Measurements from ENCODE around the gene ATP8B1.
"Not testable (repeated sequence)": the region's sequence is repeated elsewhere in the genome, so short reads cannot be mapped to it uniquely, and the experiment has no call there.

Gene ATP8B1

DNA sequence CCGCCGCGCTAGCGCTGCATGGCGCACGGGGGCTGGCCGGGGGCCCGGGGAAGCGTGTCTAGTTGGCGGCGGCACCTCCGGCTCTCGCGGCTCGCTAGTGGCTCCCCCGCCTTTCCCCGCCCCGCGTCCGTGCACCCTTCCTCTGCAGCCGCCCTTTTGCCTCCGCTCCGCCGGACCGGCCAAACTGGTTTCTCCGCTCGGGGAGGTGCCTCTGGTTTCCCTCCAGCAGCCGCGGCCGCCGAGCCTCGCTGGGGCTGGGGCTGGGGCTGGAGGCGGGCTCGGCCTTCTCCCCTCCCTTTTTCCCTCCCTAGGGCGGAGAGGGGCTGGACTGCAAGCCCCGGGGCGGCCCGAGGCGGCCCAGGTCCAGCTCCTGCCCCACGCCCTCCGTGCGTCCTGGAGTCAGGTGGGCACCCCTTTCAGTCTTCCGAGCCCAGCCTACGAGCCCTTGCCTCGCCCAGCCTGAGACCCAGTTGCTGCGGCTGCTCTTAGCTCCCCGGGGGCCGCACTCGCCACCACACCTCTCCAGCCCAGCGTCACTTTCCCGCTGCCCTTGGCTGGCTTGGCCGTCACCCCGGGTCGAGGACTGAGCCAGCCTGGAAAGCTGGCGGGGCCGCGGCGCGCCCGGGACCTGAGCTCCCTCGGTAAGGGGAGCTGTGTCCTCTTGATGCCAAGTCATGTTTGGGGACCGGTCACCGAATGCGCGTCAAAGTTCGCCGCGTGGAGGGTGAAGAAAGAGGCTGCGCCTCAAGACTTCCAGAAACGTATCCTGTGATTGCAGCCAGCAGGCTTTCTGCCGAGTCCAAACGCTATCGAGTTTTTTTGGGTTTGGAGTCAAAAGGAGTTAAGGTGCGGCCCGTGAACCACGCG, at the start of gene ATP8B1:
Gene ATP8B1, minus strand, starts transcription at position 213 of the 867 bp plus-strand sequence. CDS start 71,508 bp downstream, outside the sequence.
- H3K27me3 Mint-ChIP-seq: peaks cover 59% of the 10 kb centered on the region
- intact Hi-C loops (cut with micrococcal nuclease): no loop called here
- H3K4me1 Mint-ChIP-seq (ENCODE audit: low read depth): peaks cover 27% of the 10 kb centered on the region
- H3K27ac Mint-ChIP-seq: peak within 1 kb of the TSS; percentile 10
- H3K4me3 Mint-ChIP-seq: peak within 1 kb of the TSS; percentile 73
- no peaks in the 10 kb centered on the region for H3K9me3 Mint-ChIP-seq
- no peaks in the 10 kb centered on the region for H3K36me3 Mint-ChIP-seq (ENCODE audit: low read depth)

DNA sequence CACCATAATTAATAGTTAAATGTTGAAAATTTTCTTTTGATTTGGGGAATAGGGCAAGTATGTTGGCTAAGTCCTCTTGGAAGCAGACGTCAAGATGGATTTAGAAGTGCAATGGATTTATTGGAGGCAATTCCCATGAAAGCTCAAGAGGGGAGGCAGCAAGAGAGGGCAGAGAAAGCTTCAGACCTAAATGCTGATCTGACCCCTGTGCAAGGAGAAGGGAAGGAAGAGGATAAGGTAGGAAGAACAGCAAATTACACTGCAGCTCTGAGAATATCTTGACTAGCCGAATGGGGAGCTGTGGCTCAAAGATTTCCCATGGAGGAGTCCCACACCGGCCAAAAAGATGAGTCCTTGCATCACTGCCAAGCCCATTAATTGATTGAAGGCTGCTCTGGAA, 46.9 kb upstream of the ATP8B1 start:
- no peaks in the 10 kb centered on the region for H3K9me3 Mint-ChIP-seq
- H3K4me1 Mint-ChIP-seq (ENCODE audit: low read depth): no peaks in the 10 kb centered on the region
- intact Hi-C loops (cut with micrococcal nuclease): no loop called here
- H3K27ac Mint-ChIP-seq: no peak overlapping the region
- H3K4me3 Mint-ChIP-seq: no peak overlapping the region
- H3K27me3 Mint-ChIP-seq: peaks cover 2% of the 10 kb centered on the region
- no peaks in the 10 kb centered on the region for H3K36me3 Mint-ChIP-seq (ENCODE audit: low read depth)

DNA sequence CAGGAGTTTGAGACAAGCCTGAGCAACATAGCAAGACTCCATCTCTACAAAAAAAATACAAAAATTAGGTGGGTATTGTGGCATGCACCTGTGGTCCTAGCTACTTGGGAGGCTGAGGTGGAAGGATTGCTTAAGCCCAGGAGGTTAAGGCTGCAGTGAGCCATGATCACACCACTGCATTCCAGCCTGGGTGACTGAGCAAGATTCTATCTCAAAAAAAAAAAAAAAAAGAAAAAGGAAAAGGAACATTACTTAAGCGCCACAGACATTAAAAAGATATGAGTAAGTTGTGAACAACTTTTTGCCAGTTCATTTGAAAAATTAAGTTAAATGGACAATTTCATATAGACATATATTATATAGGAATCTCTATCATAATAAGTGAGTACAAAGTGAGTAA, 45.3 kb upstream of the ATP8B1 start:
- not testable (repeated sequence) for H3K27ac Mint-ChIP-seq

DNA sequence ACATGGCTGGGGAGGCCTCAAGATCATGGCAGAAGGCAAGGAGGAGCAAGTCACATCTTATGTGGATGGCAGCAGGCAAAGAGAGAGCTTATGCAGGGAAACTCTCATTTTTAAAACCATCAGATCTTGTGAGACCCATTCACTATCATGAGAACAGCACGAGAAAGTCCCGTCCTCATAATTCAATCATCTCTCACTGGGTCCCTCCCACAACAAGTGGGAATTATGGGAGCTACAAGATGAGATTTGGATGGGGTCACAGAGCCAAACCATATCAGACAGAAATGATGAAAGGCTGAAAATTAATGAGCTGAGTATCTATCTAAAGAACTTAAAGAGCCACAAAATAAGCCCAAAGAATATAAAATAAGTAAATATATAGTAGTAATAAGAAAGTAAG, 44.3 kb upstream of the ATP8B1 start:
- H3K4me1 Mint-ChIP-seq (ENCODE audit: low read depth); H3K4me3 Mint-ChIP-seq; intact Hi-C loops (cut with micrococcal nuclease); H3K27ac Mint-ChIP-seq; H3K9me3 Mint-ChIP-seq; H3K36me3 Mint-ChIP-seq (ENCODE audit: low read depth): not testable (repeated sequence)
- peaks cover 10% of the 10 kb centered on the region for H3K27me3 Mint-ChIP-seq

More for the DNA sequence above, 45.3 kb upstream of the ATP8B1 start:
- intact Hi-C loops (cut with micrococcal nuclease); H3K4me1 Mint-ChIP-seq (ENCODE audit: low read depth); H3K9me3 Mint-ChIP-seq; H3K27me3 Mint-ChIP-seq; H3K4me3 Mint-ChIP-seq; H3K36me3 Mint-ChIP-seq (ENCODE audit: low read depth): not testable (repeated sequence)

DNA sequence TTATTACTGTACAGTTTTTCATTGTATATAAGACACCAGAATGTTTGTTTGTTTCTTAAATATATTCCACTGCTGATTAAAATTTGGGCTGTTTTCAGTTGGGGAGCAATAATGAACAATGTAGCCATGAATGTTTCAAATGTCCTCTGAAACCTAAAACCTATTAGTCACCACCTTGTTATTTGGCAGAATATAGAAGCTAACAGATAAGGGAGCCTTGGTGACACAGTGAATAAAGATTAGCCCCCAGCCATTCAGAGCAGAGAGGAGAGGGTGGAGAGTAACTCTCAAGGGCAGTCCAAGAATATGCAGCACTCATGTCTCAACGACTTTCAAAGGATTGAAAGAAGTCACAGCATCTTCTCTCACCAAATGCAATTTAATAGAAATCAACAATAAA, 43.1 kb upstream of the ATP8B1 start:
- peaks cover 10% of the 10 kb centered on the region for H3K27me3 Mint-ChIP-seq
- no peak overlapping the region for H3K4me3 Mint-ChIP-seq
- no peaks in the 10 kb centered on the region for H3K9me3 Mint-ChIP-seq
- no peaks in the 10 kb centered on the region for H3K4me1 Mint-ChIP-seq (ENCODE audit: low read depth)
- H3K27ac Mint-ChIP-seq: no peak overlapping the region
- intact Hi-C loops (cut with micrococcal nuclease): no loop called here
- no peaks in the 10 kb centered on the region for H3K36me3 Mint-ChIP-seq (ENCODE audit: low read depth)

DNA sequence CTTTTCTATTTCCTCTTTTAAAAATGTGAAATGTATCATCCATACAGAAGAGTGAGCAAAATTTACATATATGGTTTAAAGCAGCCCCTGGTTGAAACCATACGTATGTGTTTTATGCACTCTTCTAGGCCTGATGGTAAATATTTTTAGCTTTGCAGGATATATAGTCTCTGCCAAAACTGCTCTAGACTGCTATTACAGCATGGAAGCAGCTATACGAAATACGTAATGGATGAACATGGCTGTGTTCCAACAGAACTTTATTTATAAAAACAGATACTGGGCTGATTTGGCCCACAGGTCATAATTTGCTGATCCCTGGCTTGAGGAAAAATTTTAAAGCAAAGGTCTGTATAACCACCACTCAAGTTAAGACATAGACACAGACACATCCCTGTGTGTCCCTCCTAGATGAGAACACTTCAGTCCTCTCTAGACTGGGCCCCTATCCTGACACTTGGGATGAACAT, 42.5 kb upstream of the ATP8B1 start:
- no peaks in the 10 kb centered on the region for H3K36me3 Mint-ChIP-seq (ENCODE audit: low read depth)
- H3K27ac Mint-ChIP-seq: no peak overlapping the region
- intact Hi-C loops (cut with micrococcal nuclease): no loop called here
- no peaks in the 10 kb centered on the region for H3K9me3 Mint-ChIP-seq
- H3K4me1 Mint-ChIP-seq (ENCODE audit: low read depth): no peaks in the 10 kb centered on the region
- H3K27me3 Mint-ChIP-seq: peaks cover 12% of the 10 kb centered on the region
- H3K4me3 Mint-ChIP-seq: no peak overlapping the region

DNA sequence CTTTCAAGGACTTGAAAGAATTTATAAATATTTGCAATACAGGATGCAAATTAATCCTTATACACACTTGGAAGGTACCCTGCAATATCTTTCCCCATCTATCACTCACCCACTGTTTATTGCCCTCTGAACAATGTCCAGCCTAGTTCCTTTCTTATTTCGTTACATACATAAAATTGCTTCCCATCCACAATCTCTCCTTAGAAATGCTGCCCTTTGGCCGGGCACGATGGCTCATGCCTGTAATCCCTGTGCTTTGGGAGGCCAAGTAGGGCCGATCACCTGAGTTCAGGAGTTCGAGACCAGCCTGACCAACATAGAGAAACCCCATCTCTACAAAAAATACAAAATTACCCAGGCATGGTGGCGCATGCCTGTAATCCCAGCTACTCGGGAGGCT, 41.2 kb upstream of the ATP8B1 start:
- H3K27me3 Mint-ChIP-seq: peaks cover 12% of the 10 kb centered on the region
- no peaks in the 10 kb centered on the region for H3K9me3 Mint-ChIP-seq
- H3K27ac Mint-ChIP-seq: no peak overlapping the region
- H3K4me1 Mint-ChIP-seq (ENCODE audit: low read depth): no peaks in the 10 kb centered on the region
- no peaks in the 10 kb centered on the region for H3K36me3 Mint-ChIP-seq (ENCODE audit: low read depth)
- intact Hi-C loops (cut with micrococcal nuclease): no loop called here
- H3K4me3 Mint-ChIP-seq: no peak overlapping the region

DNA sequence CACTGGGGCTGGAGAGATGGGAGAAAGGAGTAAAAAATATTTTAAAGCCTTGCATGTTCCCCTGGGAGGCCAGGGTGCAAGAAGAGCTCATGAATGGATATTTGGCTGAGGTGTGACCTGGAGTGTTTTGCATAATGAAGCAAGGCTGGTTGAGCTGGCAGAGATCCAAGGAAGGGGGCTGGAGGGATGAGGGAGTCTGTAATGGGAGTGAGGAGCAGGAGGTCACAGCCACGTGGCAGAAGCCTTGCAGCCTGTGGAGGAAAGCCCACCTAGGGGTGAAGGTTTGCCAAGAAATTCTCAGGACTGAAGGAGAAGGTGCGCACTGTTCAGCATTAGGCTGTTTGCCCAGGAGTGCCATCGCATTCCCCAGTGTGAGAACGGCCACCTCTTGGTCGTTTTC, 40.3 kb upstream of the ATP8B1 start:
- H3K4me1 Mint-ChIP-seq (ENCODE audit: low read depth): no peaks in the 10 kb centered on the region
- no peak overlapping the region for H3K27ac Mint-ChIP-seq
- H3K27me3 Mint-ChIP-seq: peaks cover 10% of the 10 kb centered on the region
- intact Hi-C loops (cut with micrococcal nuclease): no loop called here
- no peaks in the 10 kb centered on the region for H3K9me3 Mint-ChIP-seq
- H3K36me3 Mint-ChIP-seq (ENCODE audit: low read depth): no peaks in the 10 kb centered on the region
- H3K4me3 Mint-ChIP-seq: no peak overlapping the region

DNA sequence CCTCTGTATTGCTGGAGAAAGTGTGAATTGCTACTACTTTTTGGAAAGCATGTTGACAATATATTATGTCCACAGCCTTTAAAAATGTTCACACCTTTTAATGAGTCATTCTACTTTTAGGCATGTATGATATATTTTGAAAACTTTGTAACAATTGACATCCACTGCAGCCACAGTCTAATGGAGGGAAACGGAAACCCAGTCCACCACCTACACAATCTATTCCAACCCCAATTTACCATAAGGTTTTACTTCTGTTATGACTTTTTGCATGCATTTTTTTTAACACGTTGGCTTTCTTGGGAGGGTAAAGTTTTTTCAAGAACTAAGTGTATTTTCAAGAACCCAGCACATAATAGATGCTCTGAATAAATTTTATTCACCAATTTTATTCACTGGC, 38.5 kb upstream of the ATP8B1 start:
- H3K4me3 Mint-ChIP-seq: no peak overlapping the region
- H3K27me3 Mint-ChIP-seq: peaks cover 10% of the 10 kb centered on the region
- no peaks in the 10 kb centered on the region for H3K9me3 Mint-ChIP-seq
- no peaks in the 10 kb centered on the region for H3K4me1 Mint-ChIP-seq (ENCODE audit: low read depth)
- intact Hi-C loops (cut with micrococcal nuclease): no loop called here
- H3K36me3 Mint-ChIP-seq (ENCODE audit: low read depth): no peaks in the 10 kb centered on the region
- no peak overlapping the region for H3K27ac Mint-ChIP-seq

DNA sequence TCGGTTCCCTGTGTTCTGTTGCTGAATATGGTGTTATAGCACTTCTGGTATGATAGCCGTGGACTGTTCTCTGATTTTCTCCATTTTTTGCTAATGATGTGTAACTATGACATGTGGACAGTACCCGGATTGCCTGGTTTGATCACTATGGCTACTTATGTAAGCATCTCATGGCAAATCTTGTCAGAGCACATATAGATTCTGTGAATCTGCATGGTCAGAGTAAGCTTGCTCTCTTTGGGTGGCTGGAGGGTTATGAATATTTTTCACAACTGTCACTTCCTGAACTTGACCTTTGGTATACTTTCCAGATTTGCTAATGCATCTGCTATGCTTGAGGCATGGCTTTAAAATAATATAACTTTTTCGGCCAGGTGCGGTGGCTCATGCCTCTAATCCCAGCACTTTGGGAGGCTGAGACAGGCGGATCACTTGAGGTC, 36.8 kb upstream of the ATP8B1 start:
- intact Hi-C loops (cut with micrococcal nuclease): no loop called here
- Mint-ChIP-seq H3K4me3 (no peak overlapping the region), H3K9me3 (no peaks in the 10 kb centered on the region), H3K27me3 (peaks cover 10% of the 10 kb centered on the region), H3K27ac (no peak overlapping the region), H3K36me3 (ENCODE audit: low read depth) (no peaks in the 10 kb centered on the region), H3K4me1 (ENCODE audit: low read depth) (no peaks in the 10 kb centered on the region)

DNA sequence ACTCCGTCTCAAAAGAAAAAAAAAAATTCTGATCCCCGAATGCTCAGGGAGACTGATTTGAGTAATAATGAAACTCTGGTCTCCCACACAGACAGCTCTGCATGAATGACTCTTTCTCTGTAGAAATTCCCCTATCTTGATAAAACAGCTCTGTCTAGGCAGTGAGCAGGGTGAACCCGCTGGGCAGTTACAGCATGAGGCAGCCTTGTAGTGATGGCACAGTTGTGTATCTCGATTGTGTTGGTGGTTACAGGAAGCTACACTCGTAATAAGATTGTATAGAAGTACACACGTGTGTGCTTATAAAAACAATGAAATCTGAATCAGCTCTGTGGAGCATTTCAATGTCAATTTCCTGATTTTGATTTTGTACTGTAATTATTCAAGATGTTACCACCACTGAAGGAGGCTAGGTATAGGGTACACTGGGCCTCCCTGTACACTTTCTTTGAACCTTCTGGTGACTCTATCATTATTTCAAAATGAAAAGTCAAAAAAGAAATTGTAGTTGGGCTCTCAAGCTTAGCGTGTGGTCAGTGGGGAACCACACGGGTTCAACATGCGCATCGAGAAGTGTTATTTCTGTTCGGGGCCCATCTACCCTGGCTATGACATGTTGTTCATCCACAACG, 34.9 kb upstream of the ATP8B1 start:
- Mint-ChIP-seq H3K4me1 (ENCODE audit: low read depth) (peaks cover 11% of the 10 kb centered on the region), H3K4me3 (no peak overlapping the region), H3K27me3 (peaks cover 2% of the 10 kb centered on the region), H3K9me3 (no peaks in the 10 kb centered on the region), H3K27ac (no peak overlapping the region), H3K36me3 (ENCODE audit: low read depth) (no peaks in the 10 kb centered on the region)
- intact Hi-C loops (cut with micrococcal nuclease): no loop called here

DNA sequence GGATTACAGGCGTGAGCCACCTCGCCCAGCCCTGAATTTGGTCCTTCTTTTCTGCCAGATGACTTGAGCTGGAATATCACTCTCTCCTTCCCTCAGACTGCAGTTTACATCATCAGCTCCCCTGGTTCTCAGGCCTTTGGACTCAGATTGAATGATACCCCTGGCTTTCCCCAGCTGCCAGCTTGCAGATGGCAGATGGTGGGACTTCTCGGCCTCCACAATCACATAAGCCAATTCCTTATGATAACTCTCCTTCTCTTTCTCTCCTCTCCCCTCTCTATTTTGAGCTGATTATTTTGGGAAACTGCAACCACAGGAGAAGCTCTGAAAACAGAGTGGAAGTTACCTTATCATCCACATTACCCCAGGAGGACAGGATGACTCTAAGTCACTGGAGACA, 33.4 kb upstream of the ATP8B1 start:
- H3K27me3 Mint-ChIP-seq: peaks cover 3% of the 10 kb centered on the region
- no peaks in the 10 kb centered on the region for H3K36me3 Mint-ChIP-seq (ENCODE audit: low read depth)
- H3K4me1 Mint-ChIP-seq (ENCODE audit: low read depth): peaks cover 19% of the 10 kb centered on the region
- no peak overlapping the region for H3K4me3 Mint-ChIP-seq
- peaks cover 11% of the 10 kb centered on the region for H3K9me3 Mint-ChIP-seq
- intact Hi-C loops (cut with micrococcal nuclease): no loop called here
- no peak overlapping the region for H3K27ac Mint-ChIP-seq

DNA sequence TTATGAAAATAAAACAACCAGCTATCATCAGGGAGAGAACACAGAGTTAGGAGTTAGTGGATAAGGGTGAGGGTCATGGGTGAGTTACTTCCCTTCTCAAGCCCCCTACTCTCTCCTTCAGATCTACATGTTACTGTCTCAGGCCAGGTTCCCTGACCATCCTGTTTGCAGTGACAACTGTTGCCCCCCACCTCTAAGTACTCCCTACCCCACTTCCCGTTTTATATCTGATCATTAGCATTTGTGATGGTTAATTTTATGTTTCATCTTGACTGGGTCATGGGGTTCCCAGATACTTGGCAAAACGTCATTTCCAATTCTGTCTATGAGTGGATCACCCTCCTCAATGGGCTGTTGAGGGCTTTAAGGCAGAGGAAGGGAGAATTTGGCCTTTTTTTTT, 32.8 kb upstream of the ATP8B1 start:
- intact Hi-C loops (cut with micrococcal nuclease): no loop called here
- H3K27me3 Mint-ChIP-seq: peaks cover 4% of the 10 kb centered on the region
- no peak overlapping the region for H3K4me3 Mint-ChIP-seq
- peaks cover 12% of the 10 kb centered on the region for H3K9me3 Mint-ChIP-seq
- no peaks in the 10 kb centered on the region for H3K36me3 Mint-ChIP-seq (ENCODE audit: low read depth)
- peaks cover 24% of the 10 kb centered on the region for H3K4me1 Mint-ChIP-seq (ENCODE audit: low read depth)
- H3K27ac Mint-ChIP-seq: no peak overlapping the region

DNA sequence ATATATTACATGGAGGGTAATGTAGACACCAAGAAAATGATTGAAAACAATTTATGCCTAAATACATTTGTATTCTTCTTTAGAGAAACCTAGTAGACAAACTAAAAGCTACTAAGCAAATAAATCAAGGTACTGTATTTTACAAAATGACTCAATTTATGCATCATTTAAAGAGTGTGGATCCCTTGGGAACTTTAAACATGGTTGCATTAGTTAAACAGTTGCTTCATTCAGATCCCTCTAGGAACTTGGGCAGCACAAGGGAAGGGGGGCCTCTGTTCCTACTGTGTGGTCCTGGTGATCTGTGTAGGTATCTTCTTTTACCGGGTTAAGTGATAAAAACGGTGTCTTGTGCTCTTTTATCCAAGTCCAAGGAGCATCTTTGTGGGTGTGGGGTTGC, 31.5 kb upstream of the ATP8B1 start:
- Mint-ChIP-seq H3K27ac (no peak overlapping the region), H3K9me3 (peaks cover 12% of the 10 kb centered on the region), H3K36me3 (ENCODE audit: low read depth) (no peaks in the 10 kb centered on the region), H3K4me1 (ENCODE audit: low read depth) (peaks cover 24% of the 10 kb centered on the region), H3K27me3 (peaks cover 7% of the 10 kb centered on the region), H3K4me3 (no peak overlapping the region)
- intact Hi-C loops (cut with micrococcal nuclease): no loop called here
